HepG2 (cell line): Measurements from ENCODE around the gene TNFSF15. TPM values are rescaled to one million over a fixed set of nuclear protein-coding genes. Genes with fewer than 3 reads are reported as not detected.

Experiments
- EZH2 ChIP-seq: conservative IDR thresholded peaks from 2 replicates; pipeline ENCODE4 v1.6.1; 2012; ENCODE audit warnings: mild to moderate bottlenecking, low read depth, low read length, moderate library complexity
- HNRNPH1 ChIP-seq: fragments of 200-400 bp; formaldehyde crosslinking; optimal IDR thresholded peaks from 2 replicates; pipeline ENCODE3; 2017; ENCODE audit warnings: mild to moderate bottlenecking, low read depth, low read length
- MEIS1 ChIP-seq: sonication (generic); formaldehyde crosslinking; IDR thresholded peaks from 2 replicates; pipeline ENCODE4 v1.9.0; 2021; ENCODE audit warnings: mild to moderate bottlenecking, missing genetic modification reagents, moderate library complexity, borderline replicate concordance
- NR2F1 ChIP-seq, 2 experiments: fragments of 450-650 bp in 1 of 2; formaldehyde crosslinking in 1 of 2; IDR thresholded peaks; 2 replicates each; pipeline versions ENCODE4 v1.5.0 to v1.6.1; 2016 to 2020; ENCODE audit warnings: mild to moderate bottlenecking in 1 of 2, missing compliant biosample characterization in 1 of 2, missing genetic modification reagents in 1 of 2, moderate library complexity in 1 of 2
- PTBP1 ChIP-seq: fragments of 200-400 bp; formaldehyde crosslinking; IDR thresholded peaks from 2 replicates; pipeline ENCODE4 v1.6.1; 2018; ENCODE audit warnings: low read length, low read depth; ENCODE audit not compliant: poor library complexity, severe bottlenecking
- SAFB2 ChIP-seq: sonication (generic); formaldehyde crosslinking; IDR thresholded peaks from 2 replicates; pipeline ENCODE4 v1.5.1; 2020; ENCODE audit warnings: missing genetic modification reagents, low read depth, mild to moderate bottlenecking, borderline replicate concordance
- SP1 ChIP-seq, 2 experiments: fragments of 450-650 bp in 1 of 2; sonication (generic) in 1 of 2; formaldehyde crosslinking in 1 of 2; IDR thresholded peaks; 2 replicates each; pipeline versions ENCODE4 v1.4.0 to v1.6.1; 2016 to 2020; ENCODE audit warnings: missing genetic modification reagents in 1 of 2
- ZNF180 ChIP-seq: sonication (generic); formaldehyde crosslinking; IDR thresholded peaks from 2 replicates; pipeline ENCODE4 v1.4.0; 2020; ENCODE audit warnings: low read depth, missing genetic modification reagents, borderline replicate concordance
- ZNF331 ChIP-seq: sonication (generic); formaldehyde crosslinking; IDR thresholded peaks from 2 replicates; pipeline ENCODE4 v1.4.0; 2020; ENCODE audit warnings: missing genetic modification reagents
- ZNF34 ChIP-seq: sonication (generic); formaldehyde crosslinking; IDR thresholded peaks from 2 replicates; pipeline ENCODE4 v1.4.0; 2020; ENCODE audit warnings: mild to moderate bottlenecking, missing genetic modification reagents, borderline replicate concordance
- ZNF75D ChIP-seq: sonication (generic); formaldehyde crosslinking; IDR thresholded peaks from 2 replicates; pipeline ENCODE4 v1.8.1; 2023; ENCODE audit warnings: missing genetic modification reagents, mild to moderate bottlenecking, borderline replicate concordance
- ZNF772 ChIP-seq: sonication (generic); formaldehyde crosslinking; IDR thresholded peaks from 2 replicates; pipeline ENCODE4 v1.5.0; 2020; ENCODE audit warnings: mild to moderate bottlenecking, missing genetic modification reagents
- polyA plus RNA-seq, 8 experiments: library from polyadenylated mRNA; depleted of rRNA in 3 of 8; stranded (reverse) in 7 of 8; unstranded in 1 of 8; fragments of >200 nt; fragmentation: Illumina TruSeq in 4 of 8; extraction: Trizol in 4 of 8; gene quantifications; 2 replicates each; pipeline versions ENCODE4 v1.2.1 to v1.2.3, GENCODE V29; 2011 to 2016; ENCODE audit warnings: low read depth in 4 of 8, missing spikeins in 1 of 8, mixed read lengths in 1 of 8; ENCODE audit not compliant: insufficient read depth in 1 of 8
- total RNA-seq, 5 experiments: library from RNA; depleted of rRNA; stranded (reverse); fragments of >200 nt; fragmentation: Illumina TruSeq; extraction: Trizol; gene quantifications; 2 replicates each; pipeline ENCODE4 v1.2.3, GENCODE V29; 2016; ENCODE audit warnings: low read depth in 1 of 5
- TF ChIP-seq, protein P1 (sequence below): IDR thresholded peaks from 2 replicates; pipeline ENCODE4 v1.6.1; 2016; ENCODE audit warnings: missing genetic modification reagents, missing compliant biosample characterization
- TF ChIP-seq, protein P2 (sequence below), 2 experiments: sonication (generic) in 1 of 2; formaldehyde crosslinking in 1 of 2; IDR thresholded peaks; 2 replicates each; pipeline versions ENCODE4 v1.4.0 to v1.6.1; 2016 to 2020; ENCODE audit warnings: borderline replicate concordance in 1 of 2, low read depth in 1 of 2, mild to moderate bottlenecking in 1 of 2, missing genetic modification reagents in 1 of 2
- TF ChIP-seq, protein P3 (sequence below): sonication (generic); formaldehyde crosslinking; conservative IDR thresholded peaks from 2 replicates; pipeline ENCODE4 v1.8.1; 2023; ENCODE audit warnings: missing genetic modification reagents
- TF ChIP-seq, protein P4 (sequence below): sonication (generic); formaldehyde crosslinking; conservative IDR thresholded peaks from 2 replicates; pipeline ENCODE4 v1.4.0; 2020; ENCODE audit warnings: missing genetic modification reagents
- TF ChIP-seq, protein P5 (sequence below): sonication (generic); formaldehyde crosslinking; IDR thresholded peaks from 2 replicates; pipeline ENCODE4 v1.8.0; 2022; ENCODE audit warnings: mild to moderate bottlenecking, missing genetic modification reagents
- TF ChIP-seq, protein P6 (sequence below): sonication (generic); formaldehyde crosslinking; IDR thresholded peaks from 2 replicates; pipeline ENCODE4 v1.4.0; 2020; ENCODE audit warnings: mild to moderate bottlenecking, missing genetic modification reagents

The TNFSF15 gene
- total and polyA plus RNA-seq, 2 of the 13 experiments (the other 11 are each of a cell fraction or from before 2014, with no cell fraction given), result 0.02 to 0.03 TPM

DNA sequence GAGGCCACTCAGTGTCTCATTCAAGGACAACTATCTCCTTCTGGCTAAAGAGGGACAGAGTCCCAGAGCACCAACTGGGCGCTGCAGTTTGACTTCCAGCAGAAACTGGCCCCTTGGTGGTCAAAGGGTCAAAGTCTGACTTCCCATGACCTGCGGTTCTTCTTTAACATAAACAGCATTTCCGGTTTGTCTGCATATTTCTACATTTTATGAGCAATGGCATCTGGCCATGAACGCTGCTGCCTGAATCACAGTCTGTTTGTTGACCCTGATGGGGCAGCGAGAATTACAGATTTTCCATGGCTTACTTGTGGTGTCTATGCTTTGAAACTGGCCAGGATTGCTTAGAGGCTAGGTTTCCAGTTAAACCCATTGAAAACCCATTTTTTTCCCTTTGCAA, 1.3 kb downstream of the TNFSF15 start (continued):
- TF ChIP-seq ZNF34 (CRISPR knock-in tag) (no peak), PTBP1 (no peak), ZNF180 (CRISPR knock-in tag) (no peak), MEIS1 (CRISPR knock-in tag) (no peak), ZNF772 (CRISPR knock-in tag) (no peak), HNRNPH1 (no peak), ZNF331 (CRISPR knock-in tag) (no peak), SP1 (IDR thresholded peaks at IDR 0.05) (no peak), SP1 (CRISPR knock-in tag; IDR thresholded peaks at IDR 0.05) (no peak), EZH2 (no peak), NR2F1 (CRISPR knock-in tag; IDR thresholded peaks at IDR 0.05) (peak; percentile 44 to 65; a peak in 3 of 4 replicates), SAFB2 (CRISPR knock-in tag) (no peak), ZNF75D (CRISPR knock-in tag) (no peak)
- TF ChIP-seq, protein P1, sequence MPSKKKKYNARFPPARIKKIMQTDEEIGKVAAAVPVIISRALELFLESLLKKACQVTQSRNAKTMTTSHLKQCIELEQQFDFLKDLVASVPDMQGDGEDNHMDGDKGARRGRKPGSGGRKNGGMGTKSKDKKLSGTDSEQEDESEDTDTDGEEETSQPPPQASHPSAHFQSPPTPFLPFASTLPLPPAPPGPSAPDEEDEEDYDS (CRISPR knock-in tag), result no peak
- TF ChIP-seq, protein P2, sequence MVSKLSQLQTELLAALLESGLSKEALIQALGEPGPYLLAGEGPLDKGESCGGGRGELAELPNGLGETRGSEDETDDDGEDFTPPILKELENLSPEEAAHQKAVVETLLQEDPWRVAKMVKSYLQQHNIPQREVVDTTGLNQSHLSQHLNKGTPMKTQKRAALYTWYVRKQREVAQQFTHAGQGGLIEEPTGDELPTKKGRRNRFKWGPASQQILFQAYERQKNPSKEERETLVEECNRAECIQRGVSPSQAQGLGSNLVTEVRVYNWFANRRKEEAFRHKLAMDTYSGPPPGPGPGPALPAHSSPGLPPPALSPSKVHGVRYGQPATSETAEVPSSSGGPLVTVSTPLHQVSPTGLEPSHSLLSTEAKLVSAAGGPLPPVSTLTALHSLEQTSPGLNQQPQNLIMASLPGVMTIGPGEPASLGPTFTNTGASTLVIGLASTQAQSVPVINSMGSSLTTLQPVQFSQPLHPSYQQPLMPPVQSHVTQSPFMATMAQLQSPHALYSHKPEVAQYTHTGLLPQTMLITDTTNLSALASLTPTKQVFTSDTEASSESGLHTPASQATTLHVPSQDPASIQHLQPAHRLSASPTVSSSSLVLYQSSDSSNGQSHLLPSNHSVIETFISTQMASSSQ (IDR thresholded peaks at IDR 0.05; ENCODE audit: low read depth), result no peak
- TF ChIP-seq, protein P2 (CRISPR knock-in tag; IDR thresholded peaks at IDR 0.05; ENCODE audit: borderline replicate concordance), result no peak
- TF ChIP-seq, protein P3, sequence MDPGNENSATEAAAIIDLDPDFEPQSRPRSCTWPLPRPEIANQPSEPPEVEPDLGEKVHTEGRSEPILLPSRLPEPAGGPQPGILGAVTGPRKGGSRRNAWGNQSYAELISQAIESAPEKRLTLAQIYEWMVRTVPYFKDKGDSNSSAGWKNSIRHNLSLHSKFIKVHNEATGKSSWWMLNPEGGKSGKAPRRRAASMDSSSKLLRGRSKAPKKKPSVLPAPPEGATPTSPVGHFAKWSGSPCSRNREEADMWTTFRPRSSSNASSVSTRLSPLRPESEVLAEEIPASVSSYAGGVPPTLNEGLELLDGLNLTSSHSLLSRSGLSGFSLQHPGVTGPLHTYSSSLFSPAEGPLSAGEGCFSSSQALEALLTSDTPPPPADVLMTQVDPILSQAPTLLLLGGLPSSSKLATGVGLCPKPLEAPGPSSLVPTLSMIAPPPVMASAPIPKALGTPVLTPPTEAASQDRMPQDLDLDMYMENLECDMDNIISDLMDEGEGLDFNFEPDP (CRISPR knock-in tag), result no peak
- TF ChIP-seq, protein P4, sequence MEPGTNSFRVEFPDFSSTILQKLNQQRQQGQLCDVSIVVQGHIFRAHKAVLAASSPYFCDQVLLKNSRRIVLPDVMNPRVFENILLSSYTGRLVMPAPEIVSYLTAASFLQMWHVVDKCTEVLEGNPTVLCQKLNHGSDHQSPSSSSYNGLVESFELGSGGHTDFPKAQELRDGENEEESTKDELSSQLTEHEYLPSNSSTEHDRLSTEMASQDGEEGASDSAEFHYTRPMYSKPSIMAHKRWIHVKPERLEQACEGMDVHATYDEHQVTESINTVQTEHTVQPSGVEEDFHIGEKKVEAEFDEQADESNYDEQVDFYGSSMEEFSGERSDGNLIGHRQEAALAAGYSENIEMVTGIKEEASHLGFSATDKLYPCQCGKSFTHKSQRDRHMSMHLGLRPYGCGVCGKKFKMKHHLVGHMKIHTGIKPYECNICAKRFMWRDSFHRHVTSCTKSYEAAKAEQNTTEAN, result no peak
- TF ChIP-seq, protein P5, sequence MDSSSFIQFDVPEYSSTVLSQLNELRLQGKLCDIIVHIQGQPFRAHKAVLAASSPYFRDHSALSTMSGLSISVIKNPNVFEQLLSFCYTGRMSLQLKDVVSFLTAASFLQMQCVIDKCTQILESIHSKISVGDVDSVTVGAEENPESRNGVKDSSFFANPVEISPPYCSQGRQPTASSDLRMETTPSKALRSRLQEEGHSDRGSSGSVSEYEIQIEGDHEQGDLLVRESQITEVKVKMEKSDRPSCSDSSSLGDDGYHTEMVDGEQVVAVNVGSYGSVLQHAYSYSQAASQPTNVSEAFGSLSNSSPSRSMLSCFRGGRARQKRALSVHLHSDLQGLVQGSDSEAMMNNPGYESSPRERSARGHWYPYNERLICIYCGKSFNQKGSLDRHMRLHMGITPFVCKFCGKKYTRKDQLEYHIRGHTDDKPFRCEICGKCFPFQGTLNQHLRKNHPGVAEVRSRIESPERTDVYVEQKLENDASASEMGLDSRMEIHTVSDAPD (CRISPR knock-in tag), result no peak
- TF ChIP-seq, protein P6, sequence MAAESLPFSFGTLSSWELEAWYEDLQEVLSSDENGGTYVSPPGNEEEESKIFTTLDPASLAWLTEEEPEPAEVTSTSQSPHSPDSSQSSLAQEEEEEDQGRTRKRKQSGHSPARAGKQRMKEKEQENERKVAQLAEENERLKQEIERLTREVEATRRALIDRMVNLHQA, result no peak
